HEK293T (cell line): ENCODE results near the gene HDAC11.

Experiments
- BHLHE40 ChIP-seq: fragments of 450-650 bp; IDR thresholded peaks from 2 replicates; pipeline ENCODE4 v1.6.1; 2016; ENCODE audit warnings: mild to moderate bottlenecking, moderate library complexity, borderline replicate concordance
- ELF4 ChIP-seq: fragments of 450-650 bp; IDR thresholded peaks from 2 replicates; pipeline ENCODE4 v1.6.1; 2017; ENCODE audit warnings: antibody characterized with exemption
- FOXA1 ChIP-seq: fragments of 450-650 bp; IDR thresholded peaks from 2 replicates; pipeline ENCODE4 v1.6.1; 2016; ENCODE audit warnings: mild to moderate bottlenecking
- FOXK2 ChIP-seq: fragments of 450-650 bp; IDR thresholded peaks from 2 replicates; pipeline ENCODE4 v1.6.1; 2016; ENCODE audit warnings: mild to moderate bottlenecking
- FOXM1 ChIP-seq: fragments of 450-650 bp; IDR thresholded peaks from 2 replicates; pipeline ENCODE4 v1.6.1; 2017; ENCODE audit warnings: mild to moderate bottlenecking, borderline replicate concordance
- HDGF ChIP-seq: fragments of 450-650 bp; IDR thresholded peaks from 2 replicates; pipeline ENCODE4 v1.6.1; 2017; ENCODE audit warnings: antibody characterized with exemption, borderline replicate concordance
- LEF1 ChIP-seq: fragments of 450-650 bp; IDR thresholded peaks from 2 replicates; pipeline ENCODE4 v1.6.1; 2017; ENCODE audit warnings: mild to moderate bottlenecking, borderline replicate concordance
- NFRKB ChIP-seq: fragments of 450-650 bp; IDR thresholded peaks from 2 replicates; pipeline ENCODE4 v1.6.1; 2016; ENCODE audit warnings: mild to moderate bottlenecking, moderate library complexity
- PKNOX1 ChIP-seq: fragments of 450-650 bp; IDR thresholded peaks from 2 replicates; pipeline ENCODE4 v1.6.1; 2016
- SP1 ChIP-seq: fragments of 450-650 bp; IDR thresholded peaks from 2 replicates; pipeline ENCODE4 v1.6.1; 2017
- SUZ12 ChIP-seq: fragments of 450-650 bp; IDR thresholded peaks from 2 replicates; pipeline ENCODE4 v1.6.1; 2016; ENCODE audit warnings: mild to moderate bottlenecking
- TARDBP ChIP-seq: fragments of 450-650 bp; IDR thresholded peaks from 2 replicates; pipeline ENCODE4 v1.6.1; 2016
- ZNF384 ChIP-seq: fragments of 450-650 bp; IDR thresholded peaks from 2 replicates; pipeline ENCODE4 v1.6.1; 2016

- no peak for TF ChIP-seq PKNOX1
- TF ChIP-seq ELF4: no peak
- no peak for TF ChIP-seq SP1
- no peak for TF ChIP-seq TARDBP
- no peak for TF ChIP-seq ZNF384
- TF ChIP-seq LEF1: no peak
- TF ChIP-seq FOXM1: no peak
- TF ChIP-seq HDGF: 0 out of 2 replicates have a peak, but pooled peaks have one; percentile 40
- TF ChIP-seq SUZ12: no peak
- TF ChIP-seq FOXA1: no peak
- no peak for TF ChIP-seq FOXK2
- TF ChIP-seq NFRKB: no peak
- TF ChIP-seq BHLHE40: no peak
These were observed 18.7 kb upstream of the HDAC11 start for GRCh38 chr3:13461169-13462124.
